ENCODE results near the gene OR51G1.
"Not testable (repeated sequence)": the region's sequence is repeated elsewhere in the genome, so short reads cannot be mapped to it uniquely, and the experiment has no call there.

The OR51G1 gene, protein sequence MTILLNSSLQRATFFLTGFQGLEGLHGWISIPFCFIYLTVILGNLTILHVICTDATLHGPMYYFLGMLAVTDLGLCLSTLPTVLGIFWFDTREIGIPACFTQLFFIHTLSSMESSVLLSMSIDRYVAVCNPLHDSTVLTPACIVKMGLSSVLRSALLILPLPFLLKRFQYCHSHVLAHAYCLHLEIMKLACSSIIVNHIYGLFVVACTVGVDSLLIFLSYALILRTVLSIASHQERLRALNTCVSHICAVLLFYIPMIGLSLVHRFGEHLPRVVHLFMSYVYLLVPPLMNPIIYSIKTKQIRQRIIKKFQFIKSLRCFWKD
- 0 reads per million in 4 experiments for total RNA-seq

DNA sequence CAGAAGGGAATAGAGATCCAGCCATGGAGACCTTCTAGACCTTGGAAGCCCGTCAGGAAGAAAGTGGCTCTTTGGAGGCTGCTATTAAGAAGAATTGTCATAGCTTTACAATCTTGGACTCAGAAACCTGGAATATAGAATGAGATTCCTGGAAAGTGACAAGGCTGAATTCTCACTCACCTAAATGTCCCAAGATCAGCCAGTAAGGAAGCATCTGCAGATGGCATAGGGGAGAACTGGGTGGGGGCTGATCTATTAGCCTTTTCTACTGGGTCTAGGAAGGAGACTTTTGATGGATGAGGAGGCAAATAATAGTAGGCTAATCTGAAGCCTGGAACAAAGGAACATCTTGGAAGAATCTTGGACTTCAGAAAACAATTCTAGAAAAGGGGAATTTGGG lies at the start of gene OR51G1:
TSS of gene OR51G1 (minus strand) at position 101 of the 400 bp plus-strand sequence. CDS start at position 101, 0 bp downstream.
- DNase-seq: no peak

DNA sequence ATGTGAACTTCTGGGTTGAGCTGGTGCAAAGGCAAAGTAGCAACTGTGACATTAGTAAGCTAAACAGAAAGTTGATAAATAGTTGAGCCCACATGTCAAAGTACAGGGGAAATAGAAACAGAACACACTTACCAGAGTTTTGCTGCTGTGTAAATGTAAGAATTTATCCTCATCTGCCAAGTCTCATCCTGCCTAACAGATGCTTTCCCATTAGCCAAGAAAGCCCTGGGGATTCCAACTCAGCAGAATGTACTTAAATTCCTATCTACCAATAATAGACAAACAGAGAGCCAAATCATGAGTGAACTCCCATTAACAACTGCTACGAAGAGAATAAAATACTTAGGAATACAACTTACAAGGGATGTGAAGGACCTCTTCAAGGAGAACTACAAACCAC lies 38.7 kb upstream of the OR51G1 start:
- no peak for DNase-seq

GRCh38 chr11:4960877-4961276 lies 36.7 kb upstream of the OR51G1 start:
- no peak for DNase-seq

- DNase-seq: no peak
Measured at GRCh38 chr11:4957396-4957795, 33.3 kb upstream of the OR51G1 start.

DNA sequence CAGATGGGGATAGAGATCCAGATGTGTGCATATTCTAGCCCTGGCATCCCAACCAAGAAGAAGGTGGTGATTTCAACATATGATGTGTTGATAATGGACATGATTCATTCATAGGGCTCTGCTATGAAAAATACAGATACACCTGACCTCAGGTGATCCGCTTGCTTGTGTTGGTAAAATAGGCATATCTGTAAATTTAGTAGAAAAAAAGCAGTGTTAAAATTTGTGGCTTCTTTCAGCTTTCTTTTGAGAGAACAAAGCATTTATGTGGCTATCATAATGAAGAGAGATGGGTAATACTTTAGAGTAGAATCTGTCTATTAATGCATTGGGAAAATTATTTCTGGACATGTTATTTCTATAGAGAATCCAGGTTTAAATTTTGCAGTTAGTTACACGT lies 31.5 kb upstream of the OR51G1 start, which contains the start of gene OR51A2:
TSS of gene OR51A2 (minus strand) at position 101 of the 400 bp plus-strand sequence. CDS start at position 101, 0 bp downstream.
- DNase-seq: not testable (repeated sequence)

- DNase-seq: no peak
Measured at GRCh38 chr11:4947505-4947904, 23.4 kb upstream of the OR51G1 start, which contains the start of gene OR51A4. OR51A4 (minus strand) TSS chr11:4947605; CDS start chr11:4947100, 505 bp downstream.

GRCh38 chr11:4936745-4937144 lies 12.6 kb upstream of the OR51G1 start:
- no peak for DNase-seq

DNA sequence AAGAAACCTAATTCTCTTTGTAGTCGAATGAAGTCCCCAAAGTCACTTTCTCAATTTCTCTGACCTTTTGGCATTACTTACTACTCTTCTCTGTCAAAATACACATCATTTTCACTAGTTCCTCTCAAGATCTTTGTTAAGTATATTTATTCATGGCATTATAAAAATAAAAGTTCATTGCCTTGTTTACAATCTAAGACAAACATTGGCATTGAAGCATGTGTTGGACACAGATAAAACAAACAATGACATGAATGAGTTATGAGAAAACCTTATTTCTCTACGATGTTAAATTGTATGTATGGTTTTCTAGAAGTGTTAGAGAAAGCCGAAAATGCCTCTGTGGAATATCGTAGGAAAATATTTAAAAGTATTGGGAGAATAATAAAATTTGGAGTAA lies 8.6 kb upstream of the OR51G1 start:
- DNase-seq: no peak

GRCh38 chr11:4926608-4927007 lies 2.5 kb upstream of the OR51G1 start:
- no peak for DNase-seq

DNA sequence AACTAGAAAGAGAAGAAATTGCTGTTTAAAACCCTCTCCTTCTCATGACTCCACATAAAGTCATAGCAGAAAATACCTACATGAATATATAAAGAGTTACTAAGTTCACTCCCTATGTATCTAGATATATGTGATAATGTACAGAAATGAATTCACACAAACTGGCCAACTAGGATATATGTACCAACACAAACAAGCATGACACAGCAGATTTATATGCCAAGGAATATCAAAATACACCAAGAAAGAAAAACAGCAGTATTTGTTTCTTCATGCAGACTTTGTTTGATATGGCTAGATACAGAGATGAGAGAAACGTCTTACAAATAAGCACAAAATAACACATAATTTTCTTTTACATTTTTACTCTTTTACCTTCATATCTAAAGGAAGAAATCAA lies 1.8 kb downstream of the OR51G1 start:
- DNase-seq: no peak

GRCh38 chr11:4921796-4922195 lies 2.3 kb downstream of the OR51G1 start:
- no peak for DNase-seq

DNA sequence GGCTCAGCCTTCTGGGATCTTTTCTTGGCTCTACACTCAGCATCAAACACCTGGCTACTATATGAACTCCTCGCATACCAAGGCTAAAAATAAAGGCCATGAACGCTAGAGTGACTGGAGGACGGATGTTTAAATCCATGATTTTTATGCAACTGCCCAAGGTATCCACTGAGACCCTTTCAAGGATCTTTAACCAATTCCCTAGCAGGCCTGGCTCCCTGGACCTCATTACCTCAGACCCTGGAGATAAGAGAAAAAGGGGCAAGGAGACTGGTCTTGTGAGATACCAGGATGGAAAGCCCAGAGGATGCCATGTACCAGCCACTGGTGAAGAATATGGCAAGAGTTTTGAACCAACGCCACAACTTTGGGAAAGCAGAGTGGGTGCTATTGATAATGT lies 4.9 kb downstream of the OR51G1 start, which contains the start of gene OR51G2:
TSS of gene OR51G2 (minus strand) at position 101 of the 400 bp plus-strand sequence. CDS start 3,687 bp downstream, outside the sequence.
- no peak for DNase-seq

GRCh38 chr11:4916581-4916980 lies 7.6 kb downstream of the OR51G1 start:
- DNase-seq: no peak

GRCh38 chr11:4903484-4903883 lies 20.7 kb downstream of the OR51G1 start, which contains the start of gene OR51A7:
OR51A7 (plus strand) TSS chr11:4903783; CDS start chr11:4907370, 3,587 bp downstream.
- no peak for DNase-seq

DNA sequence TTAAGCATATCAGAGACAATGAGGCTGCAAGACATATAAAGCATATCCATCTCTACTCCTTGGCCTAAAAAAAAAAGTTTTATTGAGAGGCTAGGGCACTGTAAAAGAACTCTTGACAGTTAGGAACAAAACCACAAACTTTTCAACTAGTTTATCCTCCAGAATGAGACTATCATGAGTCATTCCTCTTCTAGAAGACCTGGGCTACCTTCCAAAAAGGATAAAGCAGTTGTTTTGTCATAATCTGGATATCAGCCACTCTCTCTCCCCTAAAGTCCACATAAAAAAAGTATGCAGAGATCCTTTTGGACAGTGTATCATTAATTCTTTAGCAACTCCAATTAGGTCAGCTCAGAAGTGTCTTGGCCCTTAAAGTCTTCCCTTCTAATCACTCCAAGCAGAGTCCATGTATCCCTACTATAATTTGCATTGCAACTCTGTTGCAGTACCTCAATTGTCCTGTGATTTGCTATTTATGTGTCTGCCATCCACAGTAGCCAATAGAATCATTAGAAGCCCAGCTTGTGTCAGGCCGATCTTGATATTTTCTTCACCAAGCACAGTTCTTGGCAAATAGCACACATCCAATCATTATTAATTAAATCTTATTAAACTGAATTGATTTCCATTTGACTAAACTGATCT lies 32.0 kb downstream of the OR51G1 start:
- DNase-seq: no peak

- DNase-seq: no peak
Measured at GRCh38 chr11:4890279-4890678, 33.9 kb downstream of the OR51G1 start.

DNA sequence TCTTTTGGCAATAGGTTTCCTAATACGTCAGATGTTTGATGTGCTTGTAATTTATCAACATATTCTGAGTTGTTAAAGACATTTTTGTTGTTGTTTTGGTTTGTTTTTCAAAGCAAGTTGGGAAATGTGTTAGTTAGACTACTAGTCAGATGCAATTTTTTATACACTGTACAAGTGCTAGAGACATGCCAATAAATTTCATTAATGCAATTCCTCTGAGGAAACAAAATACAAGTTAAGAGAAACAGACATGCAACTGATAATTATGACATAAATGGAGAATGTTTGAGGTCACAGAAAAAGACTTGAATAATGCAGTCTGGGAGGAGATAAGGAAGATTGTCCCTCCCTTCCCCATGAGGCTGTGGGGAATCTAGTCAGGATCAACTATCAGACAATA lies 36.5 kb downstream of the OR51G1 start:
- DNase-seq: no peak

DNA sequence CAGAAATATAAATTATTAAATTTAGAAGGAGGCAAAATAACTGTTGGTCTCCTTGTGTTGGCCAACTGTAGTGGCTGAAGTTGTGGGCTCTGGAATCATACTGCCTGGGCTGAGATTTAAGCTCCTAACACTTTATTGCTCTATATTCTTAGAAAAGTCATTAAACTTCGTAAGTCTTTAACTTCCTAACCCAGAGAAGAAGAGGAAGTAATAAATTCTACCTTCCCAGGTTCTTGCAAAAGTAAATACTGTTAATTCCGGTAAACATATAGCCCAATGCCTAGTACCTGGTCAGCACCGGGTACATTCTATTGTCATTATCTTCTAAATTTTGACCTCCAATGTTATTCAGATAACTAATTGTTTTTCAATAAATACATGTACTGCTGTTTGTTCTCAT lies 38.0 kb downstream of the OR51G1 start:
- no peak for DNase-seq

DNA sequence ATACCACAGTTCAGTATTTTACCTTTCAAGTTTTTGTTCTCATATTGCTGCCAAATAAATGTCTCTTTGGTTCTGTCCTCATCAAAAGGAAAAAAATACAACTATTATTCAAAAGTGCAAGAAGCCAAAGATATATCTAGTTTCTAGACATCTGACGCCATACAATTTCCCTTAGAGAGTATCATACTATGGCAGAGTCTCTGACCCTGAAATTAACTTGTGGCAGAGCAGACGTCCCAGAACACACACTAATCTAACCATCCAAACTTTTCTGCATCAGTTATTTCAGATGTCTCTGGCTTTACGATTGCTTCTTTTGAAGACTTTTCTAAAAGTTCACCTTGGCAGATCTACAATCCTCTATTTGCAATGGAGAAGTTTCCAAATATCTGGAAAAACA lies 39.8 kb downstream of the OR51G1 start:
- DNase-seq: no peak

- DNase-seq: no peak
Measured at GRCh38 chr11:4882543-4882942, 41.6 kb downstream of the OR51G1 start.

GRCh38 chr11:4881860-4882500 lies 42.2 kb downstream of the OR51G1 start, which contains the start of gene OR51T1:
OR51T1 (plus strand) TSS chr11:4881900; CDS start chr11:4881900, 0 bp downstream.
- no peak for DNase-seq

DNA sequence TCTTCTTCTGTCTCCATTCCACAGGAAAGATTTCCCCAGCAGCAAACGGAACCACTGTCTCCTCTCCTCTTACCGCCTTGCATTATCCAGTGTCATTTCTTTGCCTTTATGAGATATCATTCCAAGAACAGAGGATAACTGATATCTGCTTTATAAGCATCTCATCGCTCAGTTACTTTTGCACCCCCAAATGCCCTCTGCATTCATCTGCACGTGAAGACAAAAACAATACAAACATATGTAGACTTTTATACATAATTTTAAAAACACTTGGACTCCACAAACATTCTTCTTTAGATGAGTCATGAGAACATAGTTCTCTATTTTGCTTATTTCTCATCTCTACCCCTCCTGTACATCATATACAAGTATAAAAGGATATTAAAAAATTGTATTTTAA lies 43.0 kb downstream of the OR51G1 start:
- no peak for DNase-seq

Measured in effector CD8-positive, alpha-beta T cell (primary cell).